HCT116 (cell line): ENCODE data around the gene PRKAA2.

Experiments
- EZH2 ChIP-seq: fragments of 200-600 bp; sonication (generic); IDR thresholded peaks from 2 replicates; pipeline ENCODE4 v1.6.1; 2017; ENCODE audit warnings: antibody characterized with exemption, mixed run types
- POLR2A ChIP-seq: IDR thresholded peaks from 2 replicates; pipeline ENCODE4 v1.7.0; 2011; ENCODE audit warnings: borderline replicate concordance; ENCODE audit not compliant: insufficient read depth, insufficient read length; ENCODE audit errors: extremely low read depth
- POLR2AphosphoS5 ChIP-seq: IDR thresholded peaks from 2 replicates; pipeline ENCODE4 v1.6.1; 2011; ENCODE audit warnings: mild to moderate bottlenecking, low read depth, low read length, moderate library complexity
- RAD21 ChIP-seq: IDR thresholded peaks from 2 replicates; pipeline ENCODE4 v1.6.1; 2012; ENCODE audit warnings: low read depth, mild to moderate bottlenecking
- SIN3A ChIP-seq: IDR thresholded peaks from 2 replicates; pipeline ENCODE4 v1.6.1; 2012; ENCODE audit warnings: low read depth
- YY1 ChIP-seq: IDR thresholded peaks from 2 replicates; pipeline ENCODE4 v1.6.1; 2011; ENCODE audit warnings: low read length, low read depth, moderate library complexity, mild to moderate bottlenecking; ENCODE audit not compliant: insufficient replicate concordance; ENCODE audit errors: extremely low read depth
- ZFX ChIP-seq: fragments of 450-650 bp; IDR thresholded peaks from 2 replicates; pipeline ENCODE4 v1.6.1; 2017
- TF ChIP-seq, protein P1 (sequence below), 3 experiments: fragments of 200-600 bp in 1 of 3; sonication (generic) in 1 of 3; IDR thresholded peaks in 2 of 3; conservative IDR thresholded peaks in 1 of 3; 2 replicates each; pipeline ENCODE4 v1.5.1; 2012 to 2017; ENCODE audit warnings: low read depth in 2 of 3, low read length in 2 of 3, antibody characterized with exemption in 1 of 3, borderline replicate concordance in 1 of 3, control low read depth in 1 of 3, mild to moderate bottlenecking in 1 of 3, mixed read lengths in 1 of 3, mixed run types in 1 of 3, moderate library complexity in 1 of 3; ENCODE audit not compliant: insufficient read depth in 1 of 3
- TF ChIP-seq, protein P2 (sequence below): IDR thresholded peaks from 2 replicates; pipeline ENCODE4 v1.6.1; 2012

DNA sequence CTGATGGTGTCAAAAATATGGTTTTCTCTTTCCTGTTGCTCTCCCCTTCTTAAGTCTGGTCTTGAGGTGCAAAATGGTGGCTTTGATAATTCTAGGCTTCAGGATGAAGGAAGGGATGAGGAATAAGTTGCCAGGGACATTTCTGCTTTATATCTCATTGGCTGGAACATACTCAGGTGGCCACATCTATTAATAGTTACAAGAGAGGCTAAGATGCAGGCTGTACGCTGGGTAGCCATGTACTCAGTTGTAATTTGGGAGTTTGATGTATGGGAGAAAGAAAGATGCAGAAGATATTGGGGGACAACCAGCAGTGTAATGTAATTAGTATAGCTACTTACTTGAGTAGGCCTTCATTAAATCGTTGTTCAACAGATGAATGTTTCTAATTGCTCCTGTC, 25.2 kb downstream of the PRKAA2 start:
- TF ChIP-seq, protein P1, sequence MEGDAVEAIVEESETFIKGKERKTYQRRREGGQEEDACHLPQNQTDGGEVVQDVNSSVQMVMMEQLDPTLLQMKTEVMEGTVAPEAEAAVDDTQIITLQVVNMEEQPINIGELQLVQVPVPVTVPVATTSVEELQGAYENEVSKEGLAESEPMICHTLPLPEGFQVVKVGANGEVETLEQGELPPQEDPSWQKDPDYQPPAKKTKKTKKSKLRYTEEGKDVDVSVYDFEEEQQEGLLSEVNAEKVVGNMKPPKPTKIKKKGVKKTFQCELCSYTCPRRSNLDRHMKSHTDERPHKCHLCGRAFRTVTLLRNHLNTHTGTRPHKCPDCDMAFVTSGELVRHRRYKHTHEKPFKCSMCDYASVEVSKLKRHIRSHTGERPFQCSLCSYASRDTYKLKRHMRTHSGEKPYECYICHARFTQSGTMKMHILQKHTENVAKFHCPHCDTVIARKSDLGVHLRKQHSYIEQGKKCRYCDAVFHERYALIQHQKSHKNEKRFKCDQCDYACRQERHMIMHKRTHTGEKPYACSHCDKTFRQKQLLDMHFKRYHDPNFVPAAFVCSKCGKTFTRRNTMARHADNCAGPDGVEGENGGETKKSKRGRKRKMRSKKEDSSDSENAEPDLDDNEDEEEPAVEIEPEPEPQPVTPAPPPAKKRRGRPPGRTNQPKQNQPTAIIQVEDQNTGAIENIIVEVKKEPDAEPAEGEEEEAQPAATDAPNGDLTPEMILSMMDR (IDR thresholded peaks at IDR 0.05 in 2 of 3, conservative IDR thresholded peaks at IDR 0.05 in 1 of 3; ENCODE audit: borderline replicate concordance in 1 of 3, insufficient read depth in 1 of 3, low read depth in 2 of 3, low read length in 2 of 3), result no peak
- no peak for TF ChIP-seq EZH2
- TF ChIP-seq, protein P2, sequence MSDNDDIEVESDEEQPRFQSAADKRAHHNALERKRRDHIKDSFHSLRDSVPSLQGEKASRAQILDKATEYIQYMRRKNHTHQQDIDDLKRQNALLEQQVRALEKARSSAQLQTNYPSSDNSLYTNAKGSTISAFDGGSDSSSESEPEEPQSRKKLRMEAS, result no peak
- TF ChIP-seq YY1, result no peak
- no peak for TF ChIP-seq POLR2AphosphoS5
- TF ChIP-seq POLR2A, result no peak
- TF ChIP-seq ZFX, result no peak
- TF ChIP-seq SIN3A, result no peak
- no peak for TF ChIP-seq RAD21
